GM12891 (cell line): ENCODE measurements around the gene CD2.

Source experiments
- POLR2A ChIP-seq: IDR thresholded peaks from 2 replicates; pipeline ENCODE4 v1.6.1; 2011; ENCODE audit warnings: low read depth, low read length, control low read depth
- POLR2AphosphoS5 ChIP-seq: IDR thresholded peaks from 2 replicates; pipeline ENCODE4 v1.6.1; 2011; ENCODE audit warnings: low read depth, low read length, control low read depth
- SPI1 ChIP-seq: IDR thresholded peaks from 2 replicates; pipeline ENCODE4 v1.6.1; 2011; ENCODE audit warnings: low read depth, low read length, control low read depth
- TAF1 ChIP-seq: IDR thresholded peaks from 2 replicates; pipeline ENCODE4 v1.6.1; 2011; ENCODE audit warnings: low read depth, low read length, control low read depth

DNA sequence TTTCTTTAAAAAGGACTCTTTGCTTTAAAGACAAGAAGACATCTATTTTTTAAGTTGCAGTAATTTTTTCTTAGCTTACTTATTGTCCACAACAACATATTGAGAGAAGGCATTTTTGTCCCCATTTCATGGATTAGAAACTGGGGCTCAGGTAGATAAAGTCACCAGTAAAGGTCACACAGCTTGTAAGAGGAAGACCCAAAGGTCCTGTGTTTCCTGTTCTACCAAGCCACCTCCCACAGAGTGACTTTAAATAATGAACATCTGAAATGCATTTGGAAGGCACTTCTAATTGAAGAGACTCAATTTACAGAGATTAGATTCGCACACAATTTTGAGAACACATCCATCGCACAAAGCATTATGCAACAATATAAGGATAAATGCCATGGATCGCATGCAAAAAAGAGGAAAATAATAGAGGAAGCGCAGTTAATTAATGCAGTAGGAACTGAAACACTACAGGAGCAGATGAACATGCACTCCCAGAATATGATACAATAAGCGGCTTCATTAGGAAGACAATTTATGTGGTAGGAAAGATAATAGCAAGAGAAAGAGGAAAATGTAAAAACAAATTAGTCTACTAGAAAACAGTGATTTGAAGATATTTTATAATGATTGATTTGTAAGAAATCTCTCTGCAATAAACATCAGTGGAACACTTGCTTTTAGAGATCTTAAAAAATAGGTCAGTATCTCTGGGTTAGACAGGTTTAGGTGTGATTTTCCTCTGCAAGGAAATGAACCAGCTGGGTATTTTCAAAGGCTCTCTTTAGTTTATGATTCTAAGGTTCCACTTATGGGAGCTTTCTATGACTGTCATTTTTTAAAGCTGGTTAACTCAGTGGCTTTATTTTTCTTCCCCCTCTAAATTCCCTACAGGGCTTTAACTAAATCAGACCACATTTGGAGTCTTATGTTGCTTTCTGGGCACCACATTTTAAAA, 27.1 kb upstream of the CD2 start:
- TF ChIP-seq POLR2A, result no peak
- TF ChIP-seq TAF1, result no peak
- no peak for TF ChIP-seq POLR2AphosphoS5
- TF ChIP-seq SPI1, result no peak
